DND-41 (cell line): ENCODE data around the gene TRIP13.

Experiments used
- CTCF ChIP-seq: IDR thresholded peaks from 2 replicates; pipeline ENCODE4 v1.5.1; 2012; ENCODE audit warnings: borderline replicate concordance, low read length, moderate library complexity, mild to moderate bottlenecking; ENCODE audit not compliant: poor library complexity, severe bottlenecking; ENCODE audit errors: extremely low read depth
- EZH2 ChIP-seq: IDR thresholded peaks from 3 replicates; pipeline ENCODE4 v1.6.1; 2012; ENCODE audit warnings: borderline replicate concordance, low read depth, mild to moderate bottlenecking, moderate library complexity, low read length, inconsistent platforms; ENCODE audit not compliant: severe bottlenecking

DNA sequence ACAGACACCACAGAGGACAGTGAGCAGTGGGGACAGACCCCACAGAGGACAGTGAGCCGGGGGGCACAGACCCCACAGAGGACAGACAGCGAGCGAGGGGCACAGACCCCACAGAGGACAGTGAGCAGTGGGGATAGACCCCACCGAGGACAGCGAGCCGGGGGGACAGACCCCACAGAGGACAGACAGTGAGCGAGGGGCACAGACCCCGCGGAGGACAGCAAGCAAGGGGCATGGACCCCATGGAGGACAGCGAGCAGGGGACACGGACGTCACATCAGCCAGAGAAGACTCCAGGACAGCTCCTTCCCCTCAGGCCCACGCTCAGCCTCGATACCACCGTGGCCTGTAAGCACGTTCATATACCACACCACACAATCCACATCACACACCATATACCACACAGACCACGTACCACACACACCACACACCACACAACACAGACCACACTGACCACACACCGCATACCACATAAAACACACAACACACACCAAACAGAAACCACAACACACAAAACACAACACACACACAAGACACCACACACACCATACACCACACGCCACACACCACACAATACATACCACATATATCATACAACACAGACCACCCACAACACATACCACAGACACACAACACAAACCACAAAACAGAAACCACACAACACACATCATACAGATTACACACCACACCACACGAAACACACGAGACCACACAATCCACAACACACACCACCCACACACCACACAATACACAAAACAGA is 36.7 kb upstream of the TRIP13 start:
- TF ChIP-seq CTCF = no peak
- no peak for TF ChIP-seq EZH2
